HG03571 (cell line): Measurements from ENCODE around the gene BICDL1.

Experiments used
- ATAC-seq: cut with Tn5 transposase; IDR thresholded peaks from one replicate; pipeline ENCODE4 v1.9.1; 2021; ENCODE audit not compliant: unreplicated experiment

Gene BICDL1

GRCh38 chr12:120078868-120079267 lies 89.8 kb downstream of the BICDL1 start:
- ATAC-seq = no peak

- no peak for ATAC-seq
These were observed 90.7 kb downstream of the BICDL1 start for GRCh38 chr12:120079411-120080400.

GRCh38 chr12:120081641-120082040 lies 92.6 kb downstream of the BICDL1 start:
- no peak for ATAC-seq

- no peak for ATAC-seq
These were observed 97.0 kb downstream of the BICDL1 start for GRCh38 chr12:120085920-120086645.

GRCh38 chr12:120086801-120087621 lies 98.0 kb downstream of the BICDL1 start:
- peak; percentile 95 for ATAC-seq

GRCh38 chr12:120089105-120089504 lies 100.1 kb downstream of the BICDL1 start:
- no peak for ATAC-seq

- no peak for ATAC-seq
These were observed 100.8 kb downstream of the BICDL1 start for GRCh38 chr12:120089796-120090195.

- ATAC-seq = no peak
These were observed 101.2 kb downstream of the BICDL1 start for GRCh38 chr12:120090206-120090605.

- ATAC-seq = no peak
These were observed 101.7 kb downstream of the BICDL1 start for GRCh38 chr12:120090626-120091295.

GRCh38 chr12:120091371-120092090 lies 102.5 kb downstream of the BICDL1 start:
- ATAC-seq = no peak

GRCh38 chr12:120092551-120093335 lies 103.7 kb downstream of the BICDL1 start:
- ATAC-seq = no peak

- no peak for ATAC-seq
These were observed 104.2 kb downstream of the BICDL1 start for GRCh38 chr12:120093336-120093591.

GRCh38 chr12:120093592-120094355 lies 104.7 kb downstream of the BICDL1 start:
- ATAC-seq = no peak

GRCh38 chr12:120094485-120094884 lies 105.4 kb downstream of the BICDL1 start:
- ATAC-seq = no peak

GRCh38 chr12:120095331-120095730 lies 106.3 kb downstream of the BICDL1 start:
- no peak for ATAC-seq

- no peak for ATAC-seq
These were observed 106.7 kb downstream of the BICDL1 start for GRCh38 chr12:120095736-120096135.

- no peak for ATAC-seq
These were observed 107.7 kb downstream of the BICDL1 start for GRCh38 chr12:120096671-120097202.

GRCh38 chr12:120098756-120099470 lies 109.9 kb downstream of the BICDL1 start:
- ATAC-seq = no peak
